IMR-90 (cell line): ENCODE data around the gene DPH3. TPM values are rescaled to one million over a fixed set of nuclear protein-coding genes. Genes with fewer than 3 reads are reported as not detected.

Experiments used
- ATAC-seq: fragments of 200-7000 bp; cut with Tn5 transposase; 2 replicates; pipeline ENCODE4 v1.9.1; 2020; ENCODE audit warnings: low read depth, mild to moderate bottlenecking, moderate library complexity
- BruUV-seq: library from RNA; stranded (reverse); fragments of 400-500 nt; replicated peaks from 2 replicates; lab custom pipeline; 2021; lab: Mats Ljungman, UMichigan
- CTCF ChIA-PET: fragments of 300-600 bp; formaldehyde crosslinking; extraction: SDS; loops from one replicate; lab custom pipeline; 2021; ENCODE audit warnings: antibody characterized with exemption; lab: Yijun Ruan, JAX
- POLR2A ChIA-PET: fragments of 300-600 bp; sonication (Branson Sonifier 250); formaldehyde crosslinking; loops from one replicate; lab custom pipeline; 2022; ENCODE audit warnings: antibody characterized with exemption; ENCODE audit not compliant: unreplicated experiment; lab: Charles Lee
- DNase-seq: peaks from one replicate; pipeline ENCODE4 v3.0.0; 2013
- H2AFZ ChIP-seq: replicated peaks from 2 replicates; pipeline ENCODE3; 2013; ENCODE audit warnings: low read length, mild to moderate bottlenecking; ENCODE audit not compliant: poor library complexity
- H2AK5ac ChIP-seq: 2 replicates; pipeline ENCODE4 v1.6.1; 2013; ENCODE audit warnings: low read depth, low read length, inconsistent platforms
- H2AK9ac ChIP-seq: replicated peaks from 2 replicates; pipeline ENCODE3; 2013; ENCODE audit warnings: mild to moderate bottlenecking, low read depth, low read length, moderate library complexity; ENCODE audit not compliant: poor library complexity
- H2BK120ac ChIP-seq: 2 replicates; pipeline ENCODE4 v1.6.1; 2013; ENCODE audit warnings: low read depth, low read length, inconsistent platforms
- H2BK15ac ChIP-seq: 3 replicates; pipeline ENCODE4 v1.6.1; 2013; ENCODE audit warnings: low read depth, low read length, inconsistent platforms
- H2BK20ac ChIP-seq: 2 replicates; pipeline ENCODE4 v1.6.1; 2013; ENCODE audit warnings: low read depth, mild to moderate bottlenecking, inconsistent platforms, low read length, moderate library complexity
- H2BK5ac ChIP-seq: 2 replicates; pipeline ENCODE4 v1.6.1; 2013; ENCODE audit warnings: mild to moderate bottlenecking, low read depth, low read length, inconsistent platforms; ENCODE audit not compliant: poor library complexity, severe bottlenecking
- H3K14ac ChIP-seq: replicated peaks from 2 replicates; pipeline ENCODE4 v1.6.1; 2013; ENCODE audit warnings: low read depth, low read length, inconsistent platforms
- H3K18ac ChIP-seq: 2 replicates; pipeline ENCODE4 v1.6.1; 2013; ENCODE audit warnings: low read depth, low read length, control low read depth
- H3K23ac ChIP-seq: 2 replicates; pipeline ENCODE4 v1.6.1; 2013; ENCODE audit warnings: low read depth, low read length, inconsistent platforms
- H3K27ac ChIP-seq: 2 replicates; pipeline ENCODE4 v1.5.1; 2013; ENCODE audit warnings: mild to moderate bottlenecking, control low read depth, low read length; ENCODE audit not compliant: insufficient read depth
- H3K27me3 ChIP-seq: 2 replicates; pipeline ENCODE4 v1.6.1; 2013; ENCODE audit warnings: low read length; ENCODE audit not compliant: control insufficient read depth, insufficient read depth
- H3K36me3 ChIP-seq: 2 replicates; pipeline ENCODE4 v1.6.1; 2013; ENCODE audit warnings: low read length, mixed read lengths; ENCODE audit not compliant: control insufficient read depth, insufficient read depth
- H3K4ac ChIP-seq: 2 replicates; pipeline ENCODE4 v1.6.1; 2013; ENCODE audit warnings: low read depth, low read length, inconsistent platforms
- H3K4me1 ChIP-seq: 2 replicates; pipeline ENCODE4 v1.6.1; 2013; ENCODE audit warnings: low read length, mixed read lengths; ENCODE audit not compliant: control insufficient read depth, insufficient read depth
- H3K4me2 ChIP-seq: 2 replicates; pipeline ENCODE4 v1.6.1; 2013; ENCODE audit warnings: low read depth, mild to moderate bottlenecking, control low read depth, low read length, moderate library complexity
- H3K4me3 ChIP-seq: 2 replicates; pipeline ENCODE4 v1.5.1; 2013; ENCODE audit warnings: low read depth, mild to moderate bottlenecking, control low read depth, low read length, moderate library complexity; ENCODE audit not compliant: insufficient read depth
- H3K56ac ChIP-seq: 2 replicates; pipeline ENCODE4 v1.6.1; 2013; ENCODE audit warnings: low read length, inconsistent platforms; ENCODE audit not compliant: insufficient read depth; ENCODE audit errors: extremely low read depth
- H3K79me1 ChIP-seq, 2 experiments: 2 replicates each; pipeline ENCODE4 v1.6.1; 2013; ENCODE audit warnings: low read length in 2 of 2, inconsistent platforms in 1 of 2, low read depth in 1 of 2
- H3K9ac ChIP-seq: 2 replicates; pipeline ENCODE4 v1.6.1; 2013; ENCODE audit warnings: low read depth, low read length, control low read depth
- H3K9me1 ChIP-seq: 2 replicates; pipeline ENCODE4 v1.6.1; 2013; ENCODE audit warnings: low read length, inconsistent platforms; ENCODE audit not compliant: insufficient read depth
- H3K9me3 ChIP-seq: 2 replicates; pipeline ENCODE4 v1.6.1; 2013; ENCODE audit warnings: low read length; ENCODE audit not compliant: control insufficient read depth, insufficient read depth
- H4K20me1 ChIP-seq: 2 replicates; pipeline ENCODE4 v1.6.1; 2013; ENCODE audit warnings: low read length, inconsistent platforms; ENCODE audit not compliant: insufficient read depth
- H4K5ac ChIP-seq: 2 replicates; pipeline ENCODE4 v1.6.1; 2013; ENCODE audit warnings: mild to moderate bottlenecking, low read depth, low read length, control low read depth
- H4K8ac ChIP-seq, 2 experiments: 2 replicates each; pipeline ENCODE4 v1.6.1; 2013; ENCODE audit warnings: low read depth in 2 of 2, low read length in 2 of 2, control low read depth in 1 of 2, inconsistent platforms in 1 of 2
- H4K91ac ChIP-seq: 2 replicates; pipeline ENCODE4 v1.6.1; 2013; ENCODE audit warnings: low read depth, low read length, inconsistent platforms; ENCODE audit not compliant: insufficient read depth
- CHD1 ChIP-seq: IDR thresholded peaks from 2 replicates; pipeline ENCODE4 v1.6.1; 2012; ENCODE audit warnings: low read depth, low read length, improper control_type of control experiment
- FOS ChIP-seq: fragments of 150-350 bp; IDR thresholded peaks from 2 replicates; pipeline ENCODE4 v1.6.1; 2016; ENCODE audit warnings: low read depth, low read length
- MAFK ChIP-seq: IDR thresholded peaks from 2 replicates; pipeline ENCODE4 v1.6.1; 2012; ENCODE audit warnings: low read depth, low read length, improper control_type of control experiment
- MAZ ChIP-seq: IDR thresholded peaks from 2 replicates; pipeline ENCODE4 v1.6.1; 2012; ENCODE audit warnings: low read depth, mild to moderate bottlenecking, low read length, improper control_type of control experiment, moderate library complexity, borderline replicate concordance
- MXI1 ChIP-seq: IDR thresholded peaks from 2 replicates; pipeline ENCODE4 v1.6.1; 2012; ENCODE audit warnings: low read depth, mild to moderate bottlenecking, low read length, moderate library complexity, borderline replicate concordance
- NFE2L2 ChIP-seq: fragments of 150-350 bp; IDR thresholded peaks from 2 replicates; pipeline ENCODE4 v1.6.1; 2016; ENCODE audit warnings: low read depth, mild to moderate bottlenecking, low read length
- POLR2A ChIP-seq: IDR thresholded peaks from 2 replicates; pipeline ENCODE4 v1.6.1; 2012; ENCODE audit warnings: mild to moderate bottlenecking, low read depth, low read length
- RAD21 ChIP-seq: IDR thresholded peaks from 2 replicates; pipeline ENCODE4 v1.6.1; 2012; ENCODE audit warnings: low read length, improper control_type of control experiment
- RCOR1 ChIP-seq: IDR thresholded peaks from 2 replicates; pipeline ENCODE4 v1.6.1; 2012; ENCODE audit warnings: mild to moderate bottlenecking, low read length, improper control_type of control experiment; ENCODE audit not compliant: insufficient replicate concordance
- SMC3 ChIP-seq: fragments of 150-350 bp; IDR thresholded peaks from 2 replicates; pipeline ENCODE4 v1.6.1; 2016; ENCODE audit warnings: low read depth, mild to moderate bottlenecking, antibody characterized with exemption, low read length, moderate library complexity
- USF2 ChIP-seq: fragments of 150-350 bp; IDR thresholded peaks from 2 replicates; pipeline ENCODE4 v1.6.1; 2017; ENCODE audit warnings: mild to moderate bottlenecking, antibody characterized with exemption, low read length, low read depth
- WGBS, 2 experiments: methylation state at CpG; one replicate each; pipeline versions ENCODE4 v1.1.5 to v1.1.7; 2013; ENCODE audit warnings: missing lambda C conversion rate in 2 of 2; ENCODE audit not compliant: insufficient read length in 1 of 2; ENCODE audit errors: extremely low coverage in 2 of 2; 5-methylcytosine and 5-hydroxymethylcytosine counted together
- dilution Hi-C: fragments of 300-500 bp; cut with HindIII; formaldehyde crosslinking; loops from one replicate; pipeline ENCODE4 v1.14.3; 2018; ENCODE audit warnings: low sequenced_read_pairs; ENCODE audit not compliant: unreplicated experiment
- in situ Hi-C: fragments of 300-500 bp; cut with MboI; formaldehyde crosslinking; loops from 3 replicates; pipeline ENCODE4 v1.14.3; 2019; ENCODE audit warnings: low sequenced_read_pairs, inconsistent platforms, mixed read lengths
- intact Hi-C: fragments of 100-400 bp; cut with micrococcal nuclease; formaldehyde crosslinking; loops from 2 replicates; pipeline ENCODE4 v1.10.0; 2022
- polyA plus RNA-seq, 3 experiments: library from polyadenylated mRNA; depleted of rRNA; stranded (reverse); fragments of >200 nt; gene quantifications; 2 replicates each; pipeline ENCODE4 v1.2.3, GENCODE V29; 2012; ENCODE audit warnings: low replicate concordance in 1 of 3
- total RNA-seq: library from RNA; depleted of rRNA; stranded (reverse); fragments of >200 nt; gene quantifications from 2 replicates; pipeline ENCODE4 v1.2.3, GENCODE V29; 2012

Gene DPH3
- total and polyA plus RNA-seq, 2 of the 4 experiments (the other 2 are of a cell fraction) = 12.9 to 32.1 TPM

- TF ChIP-seq NFE2L2 = no peak
Measured at GRCh38 chr3:16252243-16252978, 12.3 kb downstream of the DPH3 start (continued).

DNA sequence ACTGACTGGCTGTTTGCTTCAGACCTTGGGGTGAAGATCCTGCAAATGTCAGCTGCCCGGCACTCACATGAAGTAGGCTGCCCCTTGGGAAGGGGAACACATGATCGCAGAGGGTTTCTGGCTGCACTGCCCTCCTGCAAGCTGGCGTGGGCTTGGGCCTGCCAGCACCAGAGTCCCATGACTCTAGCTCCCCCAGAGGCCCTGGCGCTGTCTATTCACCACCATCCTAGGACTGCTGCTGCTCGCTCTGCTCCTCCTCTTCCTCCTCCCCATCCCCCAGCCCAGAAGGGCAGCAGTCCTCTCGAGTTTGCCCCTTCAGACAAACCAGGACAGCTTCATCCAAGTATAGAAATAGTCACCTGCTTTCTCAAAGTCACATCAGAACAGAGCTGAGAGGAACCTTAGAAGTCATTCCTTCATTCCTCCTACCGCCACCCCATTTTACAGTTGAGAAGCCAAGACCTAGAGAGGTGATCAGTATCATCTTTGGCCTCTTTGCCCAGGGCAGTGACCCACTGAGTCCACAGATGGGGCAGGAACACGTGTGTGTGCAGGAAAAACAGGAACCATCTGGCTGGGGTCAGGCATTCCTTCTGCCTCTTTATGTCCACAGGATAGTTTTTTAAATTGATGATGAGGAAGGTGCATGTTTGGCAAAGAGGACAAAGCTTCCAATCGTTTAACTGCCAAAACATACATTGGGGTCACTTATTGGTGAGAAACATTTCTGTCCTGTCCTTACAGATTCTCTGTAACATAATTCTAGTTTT, 13.2 kb downstream of the DPH3 start:
- H3K27me3 ChIP-seq = no peaks in the 10 kb centered on the region
- H4K91ac ChIP-seq = 0 out of 2 replicates have a peak overlapping the region, but pooled peaks have one; percentile 32
- H3K4me2 ChIP-seq = no peak overlapping the region
- no peak overlapping the region for H3K14ac ChIP-seq
- H2BK15ac ChIP-seq = no peak overlapping the region
- H4K8ac ChIP-seq = 0 out of 4 replicates have a peak overlapping the region, but pooled peaks of 1 of the 2 experiments have one; percentile 29
- in situ Hi-C loops = loop anchor here (5.0 kb wide), 1 partner anchor 429 kb away; no protein-coding TSS in a partner anchor
- TF ChIP-seq MAZ (no peak), FOS (no peak), RCOR1 (no peak), RAD21 (no peak), POLR2A (no peak), MXI1 (no peak), SMC3 (no peak), USF2 (no peak), NFE2L2 (no peak), MAFK (no peak), CHD1 (no peak)
- H3K18ac ChIP-seq = no peak overlapping the region; the same call in 1 of the 2 replicates
- H2AFZ ChIP-seq = no peak overlapping the region
- no peak overlapping the region for H2BK20ac ChIP-seq
- no peak overlapping the region for H2AK9ac ChIP-seq
- no peak for DNase-seq
- H3K56ac ChIP-seq = no peak overlapping the region
- no TSS peak for BruUV-seq
- peaks cover 0 to under 1% of the 10 kb centered on the region in 2 experiments; a peak in 1 of 4 replicates for H3K79me1 ChIP-seq
- no peak overlapping the region for H3K4ac ChIP-seq
- dilution Hi-C loops = no loop called here
- ATAC-seq = no peak
- no peaks in the 10 kb centered on the region for H3K9me3 ChIP-seq
- H2AK5ac ChIP-seq = no peak overlapping the region
- no peak overlapping the region for H2BK120ac ChIP-seq
- H2BK5ac ChIP-seq = no peak overlapping the region
- H3K23ac ChIP-seq = no peak overlapping the region
- H4K5ac ChIP-seq = no peak overlapping the region
- H3K9me1 ChIP-seq = no peaks in the 10 kb centered on the region
- no peaks in the 10 kb centered on the region; the same call in 1 of the 2 replicates for H3K36me3 ChIP-seq
- H3K9ac ChIP-seq = no peak overlapping the region
- no peak overlapping the region for H3K4me3 ChIP-seq
- POLR2A ChIA-PET = no interaction called here
- no peaks in the 10 kb centered on the region for H4K20me1 ChIP-seq
- intact Hi-C loops = no loop called here
- WGBS, 2 experiments = 80% methylated on average over 2 of the region's 9 CpGs; no CpG with 5 or more reads in 1 of the 2 experiments
- H3K27ac ChIP-seq = no peak overlapping the region
- H3K4me1 ChIP-seq = no peaks in the 10 kb centered on the region; the same call in 1 of the 2 replicates
- CTCF ChIA-PET = no interaction called here
